ENCODE measurements around the gene TBPL2.
"Not testable (repeated sequence)": the region's sequence is repeated elsewhere in the genome, so short reads cannot be mapped to it uniquely, and the experiment has no call there.

TBPL2 gene

DNA sequence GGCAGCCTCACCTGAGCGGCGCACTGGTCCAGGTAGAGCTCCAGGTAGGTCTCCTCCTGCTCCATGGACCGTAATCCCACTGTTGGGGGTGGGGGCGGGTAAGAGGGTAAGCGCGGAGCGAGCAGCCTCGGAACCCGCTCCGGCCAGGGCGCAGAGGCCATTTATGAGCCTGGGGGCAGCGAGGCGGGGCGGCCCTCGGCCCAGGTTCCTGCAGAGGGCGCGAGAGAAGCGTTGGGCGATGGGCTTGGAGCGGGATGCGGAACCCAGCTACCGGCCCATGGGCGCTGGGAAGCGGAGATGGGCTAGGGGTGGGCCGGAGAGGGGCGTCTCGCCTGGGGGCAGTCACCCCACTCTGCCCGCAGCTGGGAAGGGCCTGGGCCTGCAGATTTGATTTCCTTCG lies at the start of gene TBPL2:
TBPL2 (minus strand) TSS at position 232 of the 400 bp plus-strand sequence; CDS start at position 65, 167 bp downstream.
- in situ Hi-C loops (cut with MboI; ENCODE audit: low pct_unique_long_range_greater_than_20kb, low sequenced_read_pairs, unreplicated experiment), result loop anchor here (25.0 kb wide), 1 partner anchor 1047 kb away; no protein-coding TSS in a partner anchor
- TF ChIP-seq CTCF (IDR thresholded peaks at IDR 0.05; ENCODE audit: extremely low read depth, insufficient read depth, missing control alignments), result peak; percentile 30
- DNase-seq (ENCODE audit: low spot score), result no peak

DNA sequence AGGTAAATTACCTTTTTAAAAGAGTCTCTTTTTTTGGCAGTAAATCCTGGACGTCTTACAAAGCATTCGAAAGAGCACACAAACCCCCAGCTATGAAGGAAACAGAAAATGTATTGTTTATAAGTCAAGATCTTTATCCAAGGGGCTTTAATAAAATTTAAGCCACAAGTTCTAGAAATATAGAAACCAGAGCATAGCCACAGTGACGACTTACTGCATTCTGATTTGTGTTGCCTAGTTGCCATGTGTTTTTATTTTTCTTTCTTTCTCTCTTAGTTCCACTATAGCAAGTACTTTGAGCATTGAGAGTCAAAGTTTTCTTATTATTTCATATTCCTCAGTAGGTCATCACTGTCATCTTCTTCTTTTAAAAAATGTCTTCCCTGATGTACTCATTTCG lies 47.8 kb upstream of the TBPL2 start:
- no peak for DNase-seq (ENCODE audit: low spot score)
- no peak for TF ChIP-seq CTCF (IDR thresholded peaks at IDR 0.05; ENCODE audit: extremely low read depth, insufficient read depth, missing control alignments)
- in situ Hi-C loops (cut with MboI; ENCODE audit: low pct_unique_long_range_greater_than_20kb, low sequenced_read_pairs, unreplicated experiment), result no loop called here

DNA sequence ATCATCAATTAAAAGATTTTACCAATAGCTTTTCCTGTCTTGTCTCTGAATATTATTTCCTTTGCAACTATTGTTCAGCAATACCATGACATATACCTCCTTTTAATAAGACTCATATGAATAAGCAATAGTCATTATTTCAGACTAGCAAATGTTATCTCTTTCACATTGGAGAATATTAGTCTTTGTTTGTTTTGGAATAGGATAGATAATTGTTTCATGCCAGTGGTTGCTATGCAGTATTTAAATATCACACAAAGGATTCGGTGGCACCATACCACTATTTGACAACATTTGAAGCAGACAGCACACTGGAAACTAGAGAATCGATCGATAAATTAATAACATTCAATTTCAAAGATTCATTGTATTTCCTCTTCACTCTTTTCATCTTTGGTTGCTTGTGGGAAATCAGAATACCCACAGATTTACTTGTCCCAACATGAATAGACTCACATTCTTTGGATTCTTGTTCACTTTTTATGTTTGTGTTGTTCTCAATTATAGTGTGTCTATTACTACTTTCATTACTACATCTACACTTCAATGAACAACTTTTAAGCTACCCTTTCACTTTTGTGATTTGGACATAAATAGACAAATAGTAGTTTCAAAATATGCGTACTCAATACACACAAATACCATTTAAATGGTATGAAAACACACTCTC lies 42.7 kb upstream of the TBPL2 start:
- in situ Hi-C loops (cut with MboI; ENCODE audit: low pct_unique_long_range_greater_than_20kb, low sequenced_read_pairs, unreplicated experiment), result no loop called here
- DNase-seq (ENCODE audit: low spot score), result no peak
- no peak for TF ChIP-seq CTCF (IDR thresholded peaks at IDR 0.05; ENCODE audit: extremely low read depth, insufficient read depth, missing control alignments)

- in situ Hi-C loops (cut with MboI; ENCODE audit: low pct_unique_long_range_greater_than_20kb, low sequenced_read_pairs, unreplicated experiment), result no loop called here
- no peak for TF ChIP-seq CTCF (IDR thresholded peaks at IDR 0.05; ENCODE audit: extremely low read depth, insufficient read depth, missing control alignments)
- no peak for DNase-seq (ENCODE audit: low spot score)
Measured at GRCh38 chr14:55481769-55482168, 41.4 kb upstream of the TBPL2 start.

DNA sequence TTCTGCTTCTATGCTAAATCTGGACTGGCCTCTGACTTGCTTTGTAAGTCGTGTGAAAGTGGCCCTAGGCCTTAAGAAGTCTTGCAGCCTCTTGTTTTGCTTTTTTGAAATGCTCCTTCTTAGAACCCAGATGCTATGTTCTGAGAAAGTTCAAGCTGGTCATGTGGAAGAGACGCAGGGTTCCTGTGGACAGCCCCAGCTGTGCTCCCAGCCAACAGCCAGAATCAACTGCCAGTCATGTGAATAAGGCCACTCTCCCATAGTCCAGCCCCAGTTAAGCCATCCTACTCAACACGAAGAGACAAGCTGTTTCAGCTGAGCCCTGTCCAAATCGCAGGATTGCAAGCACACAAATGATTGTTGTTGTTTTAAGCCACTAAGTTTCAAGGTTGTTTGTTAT lies 37.3 kb upstream of the TBPL2 start:
- no peak for DNase-seq (ENCODE audit: low spot score)
- TF ChIP-seq CTCF (IDR thresholded peaks at IDR 0.05; ENCODE audit: extremely low read depth, insufficient read depth, missing control alignments), result no peak
- in situ Hi-C loops (cut with MboI; ENCODE audit: low pct_unique_long_range_greater_than_20kb, low sequenced_read_pairs, unreplicated experiment), result no loop called here

GRCh38 chr14:55476448-55476847 lies 36.0 kb upstream of the TBPL2 start:
- in situ Hi-C loops (cut with MboI; ENCODE audit: low pct_unique_long_range_greater_than_20kb, low sequenced_read_pairs, unreplicated experiment); DNase-seq (ENCODE audit: low spot score): not testable (repeated sequence)

DNA sequence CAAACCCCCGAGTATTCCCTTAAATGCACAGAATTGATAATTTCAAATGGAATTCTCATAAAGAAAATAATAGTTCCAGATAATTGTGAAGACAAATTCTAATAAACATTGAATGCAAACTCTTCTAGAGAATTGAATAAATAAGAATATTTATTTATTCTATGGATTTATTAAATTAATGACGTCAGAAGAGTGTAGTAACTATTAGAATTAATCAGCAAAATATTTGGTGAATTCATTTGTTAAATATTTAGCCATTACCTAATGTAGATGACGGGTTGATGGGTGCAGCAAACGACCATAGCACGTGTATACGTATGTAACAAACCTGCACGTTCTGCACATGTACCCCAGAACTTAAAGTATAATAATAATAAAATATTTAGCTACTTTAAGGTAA lies 33.4 kb upstream of the TBPL2 start:
- no peak for TF ChIP-seq CTCF (IDR thresholded peaks at IDR 0.05; ENCODE audit: extremely low read depth, insufficient read depth, missing control alignments)
- in situ Hi-C loops (cut with MboI; ENCODE audit: low pct_unique_long_range_greater_than_20kb, low sequenced_read_pairs, unreplicated experiment), result no loop called here
- no peak for DNase-seq (ENCODE audit: low spot score)

Data from GM13977 (cell line).